Breast epithelium (tissue), 4 donors: ENCODE measurements around the gene FLNC. TPM values are rescaled to one million over a fixed set of nuclear protein-coding genes. Genes with fewer than 3 reads are reported as not detected.

Experiments
- DNase-seq, 2 donors: peaks; one replicate each; pipeline ENCODE4 v3.0.0-alpha.2; 2019; ENCODE audit warnings: low spot score in 2 of 2
- H3K27ac ChIP-seq, 2 donors: fragments of 200-600 bp; sonication (generic) in 1 of 2; one replicate each; pipeline ENCODE4 v1.5.1; 2016 to 2019; ENCODE audit warnings: mild to moderate bottlenecking in 1 of 2
- H3K27me3 ChIP-seq, 2 donors: fragments of 200-600 bp; sonication (generic) in 1 of 2; one replicate each; pipeline versions ENCODE4 v1.5.1 to v1.6.0; 2017 to 2019; ENCODE audit warnings: control low read depth in 1 of 2, mild to moderate bottlenecking in 1 of 2
- H3K36me3 ChIP-seq: fragments of 200-600 bp; one replicate; pipeline ENCODE4 v1.5.1; 2019
- H3K4me1 ChIP-seq, 2 donors: fragments of 200-600 bp; sonication (generic); one replicate each; pipeline ENCODE4 v1.5.1; 2016 to 2019; ENCODE audit warnings: control low read depth in 1 of 2
- H3K4me3 ChIP-seq, 3 donors: fragments of 200-600 bp; sonication (generic); 1 replicate in 2 of 3; 2 replicates in 1 of 3; pipeline ENCODE4 v1.5.1; 2016 to 2019; ENCODE audit warnings: mild to moderate bottlenecking in 3 of 3, moderate library complexity in 2 of 3
- H3K9me3 ChIP-seq, 2 donors: fragments of 200-600 bp; sonication (generic) in 1 of 2; one replicate each; pipeline ENCODE4 v1.5.1; 2016 to 2019; ENCODE audit warnings: control low read depth in 1 of 2
- CTCF ChIP-seq, 3 donors: fragments of 450-650 bp; IDR thresholded peaks; one replicate each; pipeline ENCODE4 v1.5.1; 2016 to 2017; ENCODE audit warnings: antibody characterized with exemption in 3 of 3, mild to moderate bottlenecking in 3 of 3, moderate library complexity in 3 of 3
- POLR2A ChIP-seq: fragments of 450-650 bp; IDR thresholded peaks from one replicate; pipeline ENCODE4 v1.6.1; 2016; ENCODE audit warnings: antibody characterized with exemption, mild to moderate bottlenecking, moderate library complexity
- POLR2AphosphoS5 ChIP-seq, 3 donors: sonication (generic); formaldehyde crosslinking; IDR thresholded peaks; one replicate each; pipeline ENCODE4 v1.6.1; 2017; ENCODE audit warnings: antibody characterized with exemption in 3 of 3
- intact Hi-C: fragments of 100-400 bp; cut with DNase I; formaldehyde crosslinking; loops from one replicate; pipeline ENCODE4 v1.15.1; 2023; ENCODE audit warnings: low total_unique reads
- total RNA-seq, 3 donors: library from RNA; depleted of rRNA; stranded (reverse); fragments of >200 nt; gene quantifications; one replicate each; pipeline ENCODE4 v1.1.0, GENCODE V29; 2016

The FLNC gene
- total RNA-seq, 3 donors from 2014 or later, result 5.1 to 7.5 (median 6.0) TPM

- Histone ChIP-seq H3K9me3 (no peaks in the 10 kb centered on the region), H3K27ac (no peak overlapping the region), H3K4me3 (peak overlapping the region; percentile 52 to 74 (median 62)), H3K4me1 (no peaks in the 10 kb centered on the region), H3K27me3 (no peaks in the 10 kb centered on the region), H3K36me3 (no peaks in the 10 kb centered on the region)
- TF ChIP-seq POLR2AphosphoS5 (IDR thresholded peaks at IDR 0.05) (no peak), CTCF (IDR thresholded peaks at IDR 0.05) (peak in 1 of 3 donors; percentile 7)
- no peak for DNase-seq
- intact Hi-C loops, result no loop called here
Observed at GRCh38 chr7:128869138-128869943, 39.1 kb downstream of the FLNC start.

- intact Hi-C loops, result no loop called here
- Histone ChIP-seq H3K27ac (no peak overlapping the region), H3K36me3 (no peaks in the 10 kb centered on the region), H3K4me1 (no peaks in the 10 kb centered on the region), H3K9me3 (no peaks in the 10 kb centered on the region), H3K27me3 (no peaks in the 10 kb centered on the region), H3K4me3 (peak overlapping the region; percentile 52 to 74 (median 62))
- no peak for DNase-seq
- no peak for TF ChIP-seq POLR2AphosphoS5 (IDR thresholded peaks at IDR 0.05)
- no peak for TF ChIP-seq POLR2A
- no peak for TF ChIP-seq CTCF (IDR thresholded peaks at IDR 0.05)
Observed at GRCh38 chr7:128869944-128870285, 39.7 kb downstream of the FLNC start.

GRCh38 chr7:128871050-128871449, 40.8 kb downstream of the FLNC start:
- no peak overlapping the region for H3K27ac ChIP-seq
- TF ChIP-seq POLR2AphosphoS5 (IDR thresholded peaks at IDR 0.05) (no peak), POLR2A (no peak), CTCF (IDR thresholded peaks at IDR 0.05) (no peak)

GRCh38 chr7:128872394-128872824, 42.2 kb downstream of the FLNC start:
- Histone ChIP-seq H3K27ac (no peak overlapping the region), H3K36me3 (no peaks in the 10 kb centered on the region), H3K9me3 (no peaks in the 10 kb centered on the region), H3K27me3 (no peaks in the 10 kb centered on the region), H3K4me1 (no peaks in the 10 kb centered on the region), H3K4me3 (no peak overlapping the region)
- intact Hi-C loops, result no loop called here
- no peak for TF ChIP-seq POLR2AphosphoS5 (IDR thresholded peaks at IDR 0.05)
- TF ChIP-seq POLR2A, result no peak
- TF ChIP-seq CTCF (IDR thresholded peaks at IDR 0.05), result no peak
- no peak for DNase-seq

More at GRCh38 chr7:128871050-128871449, 40.8 kb downstream of the FLNC start:
- Histone ChIP-seq H3K27me3 (no peaks in the 10 kb centered on the region), H3K4me3 (no peak overlapping the region), H3K9me3 (no peaks in the 10 kb centered on the region), H3K36me3 (no peaks in the 10 kb centered on the region), H3K4me1 (no peaks in the 10 kb centered on the region)
- intact Hi-C loops, result no loop called here
- DNase-seq, result no peak

DNA sequence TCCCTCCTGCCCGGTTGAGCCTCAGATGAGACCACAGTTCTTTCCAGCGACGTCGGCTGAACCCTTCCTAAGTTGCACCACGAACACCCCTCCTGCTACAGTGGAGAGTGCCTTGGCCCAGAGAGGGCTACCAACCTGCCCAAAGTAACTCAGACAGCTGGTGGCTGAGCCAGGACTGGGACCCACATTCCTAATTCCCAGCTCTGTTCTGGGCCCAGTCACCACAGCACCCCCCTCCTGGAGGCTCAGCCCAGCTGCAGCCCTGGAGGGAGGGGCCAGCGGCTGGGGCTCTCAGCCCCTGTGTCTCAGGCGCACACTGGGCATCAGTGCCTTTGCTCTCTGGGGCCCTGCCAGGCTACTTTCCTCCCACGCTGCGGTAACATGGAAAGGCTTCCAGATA, 43.0 kb downstream of the FLNC start:
- DNase-seq, result no peak
- no peak for TF ChIP-seq CTCF (IDR thresholded peaks at IDR 0.05)
- TF ChIP-seq POLR2A, result no peak
- TF ChIP-seq POLR2AphosphoS5 (IDR thresholded peaks at IDR 0.05), result no peak
- no peaks in the 10 kb centered on the region for H3K36me3 ChIP-seq
- intact Hi-C loops, result no loop called here
- no peaks in the 10 kb centered on the region for H3K4me1 ChIP-seq
- H3K4me3 ChIP-seq, result no peak overlapping the region
- H3K9me3 ChIP-seq, result no peaks in the 10 kb centered on the region
- H3K27me3 ChIP-seq, result no peaks in the 10 kb centered on the region
- H3K27ac ChIP-seq, result no peak overlapping the region
